8988T (cell line): ENCODE data around the gene ELAVL1.

Experiments
- DNase-seq: peaks from one replicate; pipeline ENCODE4 v3.0.0; 2011

Gene ELAVL1

DNA sequence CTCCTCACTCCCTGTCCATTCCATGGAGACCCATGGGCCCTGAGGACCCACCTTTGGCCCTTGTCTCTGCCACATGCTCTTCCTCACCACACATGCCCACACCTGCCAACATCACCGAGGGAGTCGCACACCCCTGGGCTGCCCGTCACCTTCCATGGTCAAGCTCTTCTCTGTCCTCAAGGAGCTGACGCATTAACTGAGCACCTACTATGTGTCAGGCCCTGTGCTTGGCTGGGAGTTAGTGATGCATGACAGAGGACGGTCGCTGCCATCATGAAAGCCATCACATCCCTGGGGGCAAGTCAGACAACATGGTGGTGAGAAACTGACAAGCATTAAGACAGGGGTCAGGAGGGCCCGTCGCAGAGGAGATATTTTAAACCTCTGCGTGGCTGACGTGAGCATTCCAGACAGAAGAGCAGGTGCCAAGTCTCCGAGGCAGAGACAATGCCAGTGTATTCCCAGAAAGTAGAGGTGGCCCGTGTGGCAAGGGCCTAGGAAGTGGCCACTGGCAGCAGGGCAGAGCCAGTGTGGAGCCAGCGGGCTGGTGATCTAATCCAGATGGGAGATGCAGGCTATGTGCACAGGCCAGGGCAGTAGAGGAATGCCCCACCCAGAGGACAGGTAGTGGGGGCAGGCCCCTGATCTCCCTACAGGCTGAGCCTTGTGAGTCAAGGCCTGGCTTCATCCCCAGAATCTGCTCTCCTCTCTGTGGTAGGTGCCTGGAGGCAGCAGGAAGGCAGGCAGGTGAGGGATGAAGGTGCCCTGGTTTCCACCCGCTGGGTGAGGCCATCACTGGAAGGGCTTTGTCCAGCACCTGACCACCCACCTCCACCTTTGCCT is 21.2 kb downstream of the ELAVL1 start:
- no peak for DNase-seq

- DNase-seq: no peak
Observed at GRCh38 chr19:7983286-7983950, 22.0 kb downstream of the ELAVL1 start.

GRCh38 chr19:7982651-7983099 is 22.8 kb downstream of the ELAVL1 start:
- no peak for DNase-seq

DNA sequence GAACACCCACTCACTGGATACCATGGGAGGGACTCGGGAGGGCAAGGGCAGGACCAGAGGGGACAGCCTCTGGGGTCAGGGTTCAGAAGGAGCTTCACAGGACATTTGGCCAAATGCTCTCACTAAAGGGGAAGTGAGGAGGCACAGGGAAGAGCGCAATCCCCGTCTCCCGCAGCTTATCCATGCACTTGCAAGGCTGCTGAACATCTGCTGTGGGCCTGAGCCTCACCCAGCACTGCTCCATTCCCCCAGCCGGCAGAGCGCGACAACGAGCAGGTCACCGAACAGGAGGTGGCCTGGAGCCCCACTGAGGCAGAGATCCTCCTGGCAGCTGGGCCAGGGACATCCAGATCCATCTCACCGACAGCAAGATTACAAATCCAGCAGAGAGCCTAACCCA is 23.3 kb downstream of the ELAVL1 start:
- DNase-seq: no peak

GRCh38 chr19:7981661-7982060 is 23.8 kb downstream of the ELAVL1 start:
- no peak for DNase-seq

DNA sequence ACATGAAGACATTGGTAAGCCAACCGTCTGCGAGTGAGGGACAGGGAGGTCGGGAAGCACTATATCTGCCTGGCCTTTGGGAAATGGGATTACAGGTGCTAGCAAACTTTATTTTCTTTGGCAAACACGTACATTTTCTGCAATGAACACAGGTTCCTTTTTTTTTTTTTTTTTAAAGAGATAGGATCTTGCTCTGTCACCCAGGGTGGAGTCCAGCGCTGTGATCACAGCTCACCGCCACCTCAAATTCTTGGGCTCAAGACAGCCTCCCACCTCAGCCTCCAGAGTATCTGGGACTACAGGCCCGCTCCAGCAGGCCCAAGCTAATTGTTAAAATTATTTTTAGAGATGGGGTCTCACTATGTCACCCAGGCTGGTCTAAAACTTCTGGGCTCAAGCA is 24.2 kb downstream of the ELAVL1 start:
- DNase-seq: no peak

- DNase-seq: no peak
Observed at GRCh38 chr19:7980635-7981121, 24.8 kb downstream of the ELAVL1 start.

- DNase-seq: no peak
Observed at GRCh38 chr19:7980168-7980567, 25.3 kb downstream of the ELAVL1 start.

DNA sequence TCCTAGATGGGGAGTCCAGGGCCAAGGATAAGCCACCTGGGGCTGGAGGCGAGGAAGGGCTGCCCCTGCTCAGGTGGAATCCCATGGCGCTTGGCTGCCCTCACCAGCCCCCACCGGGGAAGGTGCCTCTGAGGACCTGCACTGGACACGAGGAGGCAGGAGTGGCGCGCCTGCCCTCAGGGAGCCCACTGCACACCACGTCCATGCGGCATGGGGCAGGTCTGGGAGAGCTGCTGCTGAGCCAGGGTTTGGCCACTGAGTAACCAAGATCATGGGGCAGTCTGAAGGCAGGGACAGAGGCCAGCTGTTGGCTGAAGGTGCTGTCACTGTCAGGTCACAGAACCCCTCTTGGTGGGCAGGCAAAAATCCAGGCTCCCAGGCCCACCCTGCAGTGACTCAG is 25.9 kb downstream of the ELAVL1 start:
- no peak for DNase-seq

DNA sequence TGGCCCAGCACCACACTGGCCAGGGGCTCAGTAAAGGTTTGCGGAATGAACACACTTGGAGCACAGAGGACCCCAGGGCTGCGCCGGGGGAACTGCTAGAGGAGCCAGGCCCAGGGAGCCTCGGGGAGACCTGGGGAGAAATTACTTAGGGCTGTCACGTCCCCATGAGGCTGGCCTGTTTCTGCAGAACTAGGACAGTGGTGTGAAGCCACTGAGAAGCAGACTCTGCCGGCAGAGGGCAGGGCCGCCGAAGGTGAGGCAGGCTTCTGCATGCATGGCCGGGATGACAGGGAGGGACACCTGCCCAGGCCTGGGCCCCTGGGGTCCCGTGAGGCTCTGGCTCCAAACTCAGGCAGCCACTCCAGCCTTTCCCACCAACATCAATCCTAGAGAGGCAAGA is 26.4 kb downstream of the ELAVL1 start:
- DNase-seq: no peak

- DNase-seq: no peak
Observed at GRCh38 chr19:7978179-7978825, 27.1 kb downstream of the ELAVL1 start.

DNA sequence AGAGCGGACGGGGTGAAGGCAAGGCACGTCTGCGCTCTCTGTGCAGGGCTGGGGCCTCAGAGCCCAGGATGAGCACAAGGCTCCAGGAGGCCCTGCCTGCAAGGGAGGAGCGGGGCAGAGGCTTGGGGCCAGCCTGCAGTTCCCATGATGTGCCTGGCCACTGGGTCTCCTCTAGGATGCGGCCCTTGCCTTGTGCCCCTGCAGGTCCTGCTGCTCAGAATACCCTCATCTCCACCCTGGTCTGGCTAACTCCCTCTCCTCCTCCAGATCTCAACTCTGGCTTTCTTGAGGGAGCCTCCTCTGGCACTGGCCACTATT is 27.8 kb downstream of the ELAVL1 start:
- no peak for DNase-seq

GRCh38 chr19:7977021-7977722 is 28.3 kb downstream of the ELAVL1 start:
- DNase-seq: no peak

DNA sequence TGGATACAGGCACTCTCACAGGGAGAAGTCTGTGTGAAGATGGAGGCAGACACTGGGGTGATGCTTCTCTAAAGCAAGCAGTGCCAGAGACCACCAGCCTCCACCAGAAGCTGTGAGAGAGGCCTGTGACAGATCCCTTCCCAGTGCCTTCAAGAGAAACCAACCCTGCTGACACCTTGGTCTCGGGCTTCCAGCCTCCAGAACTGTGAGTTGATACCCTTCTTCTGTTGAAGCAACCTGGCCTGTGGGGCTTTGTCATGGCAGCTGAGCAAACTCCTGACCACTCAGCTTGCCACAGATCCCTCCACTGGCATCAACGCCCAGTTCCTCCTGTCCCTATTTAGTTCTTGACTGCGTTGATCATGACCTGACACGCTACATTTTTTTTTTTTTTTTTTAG is 29.0 kb downstream of the ELAVL1 start:
- DNase-seq: no peak

- DNase-seq: no peak
Observed at GRCh38 chr19:7975037-7975436, 30.4 kb downstream of the ELAVL1 start.

GRCh38 chr19:7973883-7974282 is 31.6 kb downstream of the ELAVL1 start:
- DNase-seq: no peak

- no peak for DNase-seq
Observed at GRCh38 chr19:7971553-7972520, 33.6 kb downstream of the ELAVL1 start.

DNA sequence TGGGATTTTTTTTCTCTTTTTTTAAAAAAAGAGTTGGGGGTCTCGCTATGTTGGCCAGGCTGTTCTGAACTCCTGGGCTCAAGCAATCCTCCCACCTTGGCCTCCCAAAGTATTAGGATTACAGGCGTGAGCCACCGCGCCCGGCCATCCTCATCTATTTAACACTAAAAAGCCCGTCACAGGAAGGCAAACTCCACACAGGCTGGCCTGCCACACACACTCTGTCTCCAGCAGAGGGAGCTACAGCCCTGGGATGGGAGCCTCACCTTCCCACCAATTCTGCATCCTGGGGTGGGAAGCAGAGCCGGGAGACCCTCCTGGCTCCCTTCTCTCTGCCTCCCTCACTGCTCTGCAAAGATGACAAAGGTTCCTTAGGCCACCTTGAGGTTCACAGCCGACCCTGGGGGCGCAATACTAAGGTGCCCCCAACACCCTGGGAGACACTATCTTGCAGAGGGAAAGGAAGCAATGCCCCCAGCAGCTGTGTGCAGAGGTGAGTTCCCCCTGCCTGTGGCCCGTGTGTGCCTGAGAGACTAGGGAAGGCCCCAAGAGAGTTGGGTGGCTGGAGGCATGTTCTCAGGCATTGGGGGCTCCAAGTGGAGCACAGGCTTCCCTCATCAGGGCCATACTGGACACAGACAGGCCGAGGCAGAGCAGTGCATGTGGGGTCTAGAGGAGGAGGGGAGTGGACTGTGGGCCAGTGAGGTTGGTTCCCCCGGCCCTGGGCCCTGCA is 34.6 kb downstream of the ELAVL1 start:
- DNase-seq: peak; percentile 44

GRCh38 chr19:7969555-7969939 is 35.9 kb downstream of the ELAVL1 start:
- DNase-seq: no peak

- DNase-seq: no peak
Observed at GRCh38 chr19:7968796-7969554, 36.5 kb downstream of the ELAVL1 start.
